HuH-7 (cell line): ENCODE data around the gene ZNF569.
"Not testable (repeated sequence)": the region's sequence is repeated elsewhere in the genome, so short reads cannot be mapped to it uniquely, and the experiment has no call there.

ENCODE experiments used
- DNase-seq: peaks from one replicate; pipeline ENCODE4 v3.0.0; 2011; ENCODE audit warnings: low spot score

Gene ZNF569

GRCh38 chr19:37466798-37467607, at the start of gene ZNF569:
Gene ZNF569 (minus strand): TSS chr19:37467444. CDS start chr19:37444921, 22,523 bp downstream.
- DNase-seq, result peak; percentile 85

DNA sequence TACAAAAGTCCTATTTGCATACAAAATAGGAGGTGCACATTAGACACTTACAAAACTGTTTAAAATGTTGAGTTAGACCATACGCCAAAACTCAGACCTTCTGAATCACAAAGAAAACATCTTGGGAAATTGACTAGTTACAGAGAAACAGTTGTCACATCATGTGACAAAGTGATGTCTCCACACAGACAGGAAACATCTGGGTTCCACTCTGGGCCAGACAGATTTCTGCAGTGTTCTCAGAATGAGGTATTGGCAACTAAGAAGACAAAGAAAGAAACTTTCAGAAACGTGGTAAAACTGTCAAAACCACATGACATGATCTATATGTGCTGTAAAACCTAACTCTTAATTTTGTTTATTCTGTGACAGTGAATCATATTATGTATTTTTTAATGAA, 46.2 kb upstream of the ZNF569 start:
- no peak for DNase-seq

- DNase-seq, result no peak
Observed at GRCh38 chr19:37511821-37512220, 44.6 kb upstream of the ZNF569 start.

DNA sequence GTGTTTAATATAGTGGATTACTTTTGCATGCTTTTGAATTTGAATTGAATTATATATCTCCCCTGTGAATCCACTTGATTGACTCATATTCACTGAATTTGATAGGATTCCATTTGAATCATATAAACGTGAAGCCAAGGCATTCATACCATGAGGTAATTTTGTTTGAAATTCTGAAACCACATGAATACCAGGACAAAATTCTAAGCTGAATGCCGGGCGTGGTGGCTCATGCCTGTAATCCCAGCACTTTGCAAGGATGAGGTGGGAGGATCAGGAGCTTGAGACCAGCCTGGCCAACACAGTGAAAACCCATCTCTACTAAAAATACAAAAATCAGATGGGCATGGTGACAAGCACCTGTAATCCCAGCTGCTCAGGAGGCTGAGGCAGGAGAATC, 43.9 kb upstream of the ZNF569 start:
- DNase-seq, result no peak

DNA sequence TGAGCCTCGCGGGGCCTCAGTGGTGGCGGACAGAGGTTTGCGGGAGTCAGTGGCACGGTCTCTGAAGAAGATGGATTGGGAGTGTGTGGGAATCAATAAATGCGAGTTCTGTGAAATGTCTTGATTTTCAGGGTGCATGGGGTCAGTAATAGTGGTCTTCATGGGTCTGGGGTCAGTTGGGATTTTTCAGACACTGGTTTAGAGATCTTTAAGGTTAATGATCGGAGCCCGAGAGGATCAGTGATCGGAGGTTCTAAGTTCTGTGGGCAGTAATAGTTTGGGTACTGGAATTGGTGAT, 39.9 kb upstream of the ZNF569 start:
- DNase-seq, result no peak

GRCh38 chr19:37506387-37507166, 39.3 kb upstream of the ZNF569 start, which contains the start of gene ZNF793:
Gene ZNF793 (plus strand): TSS chr19:37506939. CDS start chr19:37523440, 16,501 bp downstream.
- DNase-seq, result no peak

- DNase-seq, result no peak
Observed at GRCh38 chr19:37505958-37506386, 38.7 kb upstream of the ZNF569 start.

- DNase-seq, result no peak
Observed at GRCh38 chr19:37492213-37492612, 25.0 kb upstream of the ZNF569 start.

DNA sequence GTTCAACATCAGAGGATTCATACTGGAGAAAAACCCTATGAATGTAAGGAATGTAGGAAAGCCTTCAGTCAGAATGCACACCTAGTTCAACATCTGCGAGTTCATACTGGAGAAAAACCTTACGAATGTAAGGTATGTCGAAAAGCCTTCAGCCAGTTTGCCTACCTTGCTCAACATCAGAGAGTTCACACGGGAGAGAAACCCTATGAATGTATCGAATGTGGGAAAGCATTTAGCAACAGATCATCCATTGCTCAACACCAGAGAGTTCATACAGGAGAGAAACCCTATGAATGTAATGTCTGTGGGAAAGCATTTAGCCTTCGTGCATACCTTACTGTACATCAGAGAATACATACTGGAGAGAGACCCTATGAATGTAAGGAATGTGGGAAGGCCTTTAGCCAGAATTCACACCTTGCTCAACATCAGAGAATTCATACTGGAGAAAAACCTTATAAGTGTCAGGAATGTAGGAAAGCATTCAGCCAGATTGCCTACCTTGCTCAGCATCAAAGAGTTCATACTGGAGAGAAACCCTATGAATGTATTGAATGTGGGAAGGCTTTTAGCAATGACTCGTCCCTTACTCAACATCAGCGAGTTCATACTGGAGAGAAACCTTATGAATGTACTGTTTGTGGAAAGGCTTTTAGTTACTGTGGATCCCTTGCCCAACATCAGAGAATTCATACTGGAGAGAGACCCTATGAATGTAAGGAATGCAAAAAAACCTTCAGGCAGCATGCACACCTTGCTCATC, 17.3 kb upstream of the ZNF569 start:
- no peak for DNase-seq

DNA sequence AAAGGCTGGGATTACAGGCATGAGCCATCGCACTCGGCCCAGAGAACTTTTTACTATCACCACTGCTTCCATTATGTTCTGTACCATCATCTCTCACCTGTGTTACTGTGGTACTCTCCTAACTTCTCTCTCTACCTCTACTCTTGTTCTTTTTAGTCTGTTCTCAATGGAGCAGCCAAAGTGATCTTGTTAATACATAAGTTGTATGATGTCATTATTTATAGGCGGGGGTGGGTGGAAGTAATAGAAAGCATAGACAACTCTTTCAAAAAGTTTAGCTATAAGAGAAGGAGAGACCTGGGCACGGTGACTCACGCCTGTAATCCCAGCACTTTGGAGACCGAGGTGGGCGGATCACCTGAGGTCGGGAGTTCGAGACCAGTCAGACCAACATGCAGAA, 4.9 kb upstream of the ZNF569 start:
- DNase-seq, result no peak

GRCh38 chr19:37470216-37470615, 3.0 kb upstream of the ZNF569 start:
- DNase-seq, result no peak

- DNase-seq, result peak; percentile 56
Observed at GRCh38 chr19:37468961-37469777, 1.9 kb upstream of the ZNF569 start, which contains the start of gene ZNF570. Gene ZNF570 (plus strand): TSS chr19:37469356. CDS start chr19:37470355, 999 bp downstream.

- no peak for DNase-seq
Observed at GRCh38 chr19:37467608-37468090, 405 bp upstream of the ZNF569 start.

DNA sequence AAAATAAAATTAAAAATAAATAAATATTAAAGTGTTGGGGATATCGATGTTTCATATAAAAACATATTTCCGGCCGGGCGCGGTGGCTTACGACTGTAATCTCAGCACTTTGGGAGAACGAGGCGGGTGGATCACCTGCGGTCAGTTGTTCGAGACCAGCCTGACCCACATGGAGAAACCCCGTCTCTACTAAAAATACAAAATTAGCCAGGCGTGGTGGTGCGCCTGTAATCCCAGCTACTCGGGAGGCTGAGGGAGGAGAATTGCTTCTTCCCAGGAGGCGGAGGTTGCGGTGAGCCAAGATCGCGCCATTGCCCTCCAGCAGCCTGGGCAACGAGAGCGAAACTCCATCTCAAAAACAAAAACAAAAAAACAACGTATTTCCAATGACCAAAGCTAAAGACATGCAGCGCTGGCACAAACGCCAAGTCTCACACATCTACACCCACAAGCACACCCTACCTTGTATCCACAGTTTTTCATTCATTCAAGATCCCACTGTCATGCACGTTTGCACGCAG, 907 bp downstream of the ZNF569 start:
- no peak for DNase-seq

GRCh38 chr19:37452500-37453245, 14.6 kb downstream of the ZNF569 start:
- no peak for DNase-seq

DNA sequence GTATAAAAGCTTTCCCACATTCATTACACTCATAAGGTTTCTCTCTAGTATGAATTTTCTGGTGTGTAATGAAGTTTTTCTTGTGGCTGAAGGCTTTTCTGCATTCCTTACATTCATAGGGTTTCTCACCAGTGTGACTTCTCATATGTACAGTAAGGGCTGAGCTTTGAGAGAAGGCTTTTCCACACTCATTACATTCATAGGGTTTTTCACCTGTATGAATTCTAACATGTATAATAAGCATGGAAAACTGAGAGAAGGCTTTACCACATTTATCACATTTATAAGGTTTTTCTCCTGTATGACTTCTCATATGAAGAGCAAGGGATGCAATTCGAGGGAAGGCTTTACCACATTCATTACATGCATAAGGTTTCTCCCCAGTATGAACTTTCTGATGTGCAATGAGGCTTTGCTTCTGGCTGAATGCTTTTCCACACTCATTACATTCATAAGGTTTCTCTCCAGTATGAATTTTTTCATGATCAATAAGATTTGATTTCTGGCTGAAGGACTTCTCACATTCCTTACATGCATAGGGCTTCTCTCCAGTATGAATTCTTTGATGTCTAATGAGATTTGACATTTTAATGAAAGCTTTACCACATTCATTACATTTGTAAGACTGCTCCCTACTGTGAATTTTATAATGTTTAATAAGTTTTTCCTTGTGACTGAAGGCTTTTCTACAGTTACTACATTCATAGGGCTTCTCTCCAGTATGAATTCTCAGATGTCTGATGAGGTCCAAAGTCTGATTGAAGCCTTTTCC, 53.7 kb downstream of the ZNF569 start:
- DNase-seq, result no peak

GRCh38 chr19:37412700-37413099, 54.5 kb downstream of the ZNF569 start:
- DNase-seq, result no peak

GRCh38 chr19:37406140-37406846, 61.0 kb downstream of the ZNF569 start:
- not testable (repeated sequence) for DNase-seq

- no peak for DNase-seq
Observed at GRCh38 chr19:37403403-37403802, 63.8 kb downstream of the ZNF569 start.
